Activated CD4-positive, CD25-positive, alpha-beta regulatory T cell treated with anti-CD3 and anti-CD28 coated beads, Interleukin-2, amount 50 U/mL, for 24 hours (primary cell): Measurements from ENCODE around the gene CALR3.
"Not testable (repeated sequence)": the region's sequence is repeated elsewhere in the genome, so short reads cannot be mapped to it uniquely, and the experiment has no call there.

Source experiments
- ATAC-seq, 2 donors: fragments of 150-1000 bp; cut with Tn5 transposase; one replicate each; pipeline ENCODE4 v1.10.0; 2021; ENCODE audit warnings: mild to moderate bottlenecking in 1 of 2, moderate library complexity in 1 of 2

Gene CALR3

DNA sequence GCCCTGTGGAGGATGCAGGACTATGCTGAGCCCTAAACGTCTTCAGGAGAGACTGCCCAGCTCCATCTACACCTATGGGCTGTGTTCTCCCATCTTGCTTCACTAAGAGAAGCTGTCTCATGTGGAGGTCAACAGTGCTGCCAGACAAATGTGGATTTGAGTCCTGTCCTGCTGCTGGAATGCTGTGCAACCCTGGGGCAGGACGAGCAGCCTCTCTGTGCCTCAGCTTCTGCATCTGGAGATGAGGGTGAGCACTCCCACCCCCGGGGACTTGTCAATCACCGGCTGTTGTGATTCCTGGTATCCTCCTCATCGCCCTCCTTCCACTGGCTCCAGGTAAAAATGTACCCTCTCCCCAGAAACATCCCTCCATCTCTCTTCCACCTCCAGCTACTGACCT, 40.5 kb downstream of the CALR3 start:
- ATAC-seq, result no peak

DNA sequence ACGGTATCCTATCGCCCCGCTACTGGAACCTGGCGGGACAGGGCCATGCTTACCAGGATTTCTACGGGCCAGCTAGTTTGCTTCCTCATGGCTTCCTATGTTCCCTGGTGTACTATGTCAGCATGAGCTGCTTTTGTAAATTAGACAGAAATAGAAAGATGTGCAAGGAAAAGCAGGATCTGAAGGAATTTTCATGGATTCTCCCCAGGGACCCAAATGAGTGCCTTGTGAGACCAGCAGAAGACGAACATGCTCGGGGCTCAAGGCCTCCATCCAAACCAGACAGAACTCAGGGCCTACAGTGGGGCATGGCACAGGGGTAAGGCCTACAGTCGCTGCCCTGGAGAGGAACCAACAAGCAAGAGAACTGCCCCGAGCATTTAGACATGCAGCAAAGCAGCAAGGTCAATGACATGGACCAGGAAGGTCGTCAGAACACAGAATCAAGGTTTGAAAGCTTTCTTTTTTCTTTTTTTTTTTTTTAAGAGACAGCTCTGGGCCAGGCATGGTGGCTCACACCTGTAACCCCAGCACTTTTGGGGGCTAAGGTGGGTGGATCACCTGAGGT, 41.5 kb downstream of the CALR3 start:
- ATAC-seq, result no peak

DNA sequence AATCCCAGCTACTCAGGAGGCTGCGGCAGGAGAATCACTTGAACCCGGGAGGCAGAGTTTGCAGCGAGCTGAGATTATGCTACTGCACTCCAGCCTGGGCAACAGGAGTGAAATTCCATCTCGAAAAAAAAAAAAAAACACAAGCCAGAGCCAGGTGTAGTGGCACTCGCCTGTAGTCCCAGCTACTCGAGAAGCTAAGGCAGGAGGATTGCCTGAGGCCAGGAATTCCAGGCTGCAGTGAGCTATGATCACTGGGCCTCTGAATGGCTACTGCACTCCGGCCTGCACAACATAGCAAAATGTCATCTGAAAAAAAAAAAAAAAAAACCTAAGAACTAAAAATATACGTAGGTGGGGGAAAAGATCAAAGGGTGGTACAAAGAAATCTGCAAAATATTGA, 43.6 kb downstream of the CALR3 start:
- no peak for ATAC-seq

DNA sequence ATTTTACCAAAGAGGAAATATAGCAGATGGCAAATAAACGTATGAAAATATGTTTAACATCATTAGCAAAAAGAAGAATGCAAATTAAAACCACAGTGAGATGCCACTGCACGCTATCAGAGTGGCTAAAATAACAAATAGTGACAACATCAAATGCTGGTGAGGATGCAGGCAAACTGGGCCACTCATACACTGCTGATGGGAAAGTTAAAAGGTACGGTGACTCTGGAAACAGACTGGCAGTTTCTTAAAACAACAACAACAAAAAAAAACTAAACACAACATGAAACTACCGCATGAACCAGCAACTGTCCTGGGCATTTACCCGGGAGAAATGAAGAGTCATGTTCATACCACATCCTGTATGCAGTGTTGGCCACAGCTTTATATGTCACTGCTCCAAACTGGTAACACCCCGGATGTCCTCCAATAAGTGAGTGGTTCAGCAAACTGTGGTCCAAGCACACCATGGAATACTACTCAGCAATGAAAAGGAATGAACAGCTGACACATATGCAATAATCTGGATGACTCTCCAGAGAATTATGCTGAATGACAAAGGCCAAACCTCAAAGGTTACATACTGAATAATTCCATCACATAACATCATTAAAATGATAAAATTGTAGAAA, 46.5 kb downstream of the CALR3 start:
- ATAC-seq, result peak; percentile 81 to 86

DNA sequence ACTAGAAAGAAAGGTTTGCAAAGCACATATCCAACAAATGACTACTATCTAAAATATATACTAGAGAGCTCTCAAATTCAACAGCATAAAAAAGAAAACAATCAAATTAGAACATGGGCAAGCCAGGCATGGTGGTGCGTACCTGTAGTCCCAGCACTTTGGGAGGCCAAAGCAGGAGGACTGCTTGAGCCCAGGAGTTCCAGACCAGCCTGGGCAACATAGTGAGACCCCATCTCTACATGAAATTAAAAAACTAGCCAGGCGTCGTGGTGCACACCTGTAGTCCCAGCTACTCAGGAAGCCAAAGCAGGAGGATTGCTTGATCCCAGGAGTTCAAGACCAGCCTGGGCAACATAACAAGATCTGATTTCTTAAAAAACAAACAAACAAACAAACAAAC, 47.1 kb downstream of the CALR3 start:
- not testable (repeated sequence) for ATAC-seq

DNA sequence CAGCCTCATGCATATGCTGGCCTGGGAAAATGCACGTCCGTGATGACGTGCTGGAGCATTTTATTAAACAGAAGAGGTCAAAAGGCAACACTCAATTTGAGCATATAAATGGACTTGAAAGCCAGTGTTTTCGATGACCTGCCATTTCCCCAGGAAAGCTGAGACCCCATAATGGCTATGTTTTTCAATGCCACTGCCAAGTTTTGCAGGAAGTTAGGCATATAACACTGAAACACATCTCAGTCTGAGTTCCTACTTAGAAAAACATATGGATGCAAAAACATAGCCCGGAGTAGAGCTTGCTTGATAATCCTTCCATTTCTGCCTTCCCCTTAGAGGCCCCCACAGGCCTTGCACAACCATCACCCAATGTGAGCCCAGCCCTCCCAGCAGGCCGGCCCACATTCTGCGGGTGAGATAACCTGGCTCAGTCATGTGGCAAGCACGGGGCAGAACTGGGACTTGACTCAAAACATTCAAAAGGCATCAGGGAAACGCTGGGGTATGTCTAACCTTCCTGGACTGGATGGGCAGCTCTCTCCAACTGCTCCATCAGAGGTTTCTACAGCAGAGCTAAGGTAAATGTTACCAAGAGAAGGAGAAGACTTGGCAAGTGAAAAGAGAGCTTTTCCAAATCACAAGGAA, 49.1 kb downstream of the CALR3 start:
- peak; percentile 34 to 42 for ATAC-seq

DNA sequence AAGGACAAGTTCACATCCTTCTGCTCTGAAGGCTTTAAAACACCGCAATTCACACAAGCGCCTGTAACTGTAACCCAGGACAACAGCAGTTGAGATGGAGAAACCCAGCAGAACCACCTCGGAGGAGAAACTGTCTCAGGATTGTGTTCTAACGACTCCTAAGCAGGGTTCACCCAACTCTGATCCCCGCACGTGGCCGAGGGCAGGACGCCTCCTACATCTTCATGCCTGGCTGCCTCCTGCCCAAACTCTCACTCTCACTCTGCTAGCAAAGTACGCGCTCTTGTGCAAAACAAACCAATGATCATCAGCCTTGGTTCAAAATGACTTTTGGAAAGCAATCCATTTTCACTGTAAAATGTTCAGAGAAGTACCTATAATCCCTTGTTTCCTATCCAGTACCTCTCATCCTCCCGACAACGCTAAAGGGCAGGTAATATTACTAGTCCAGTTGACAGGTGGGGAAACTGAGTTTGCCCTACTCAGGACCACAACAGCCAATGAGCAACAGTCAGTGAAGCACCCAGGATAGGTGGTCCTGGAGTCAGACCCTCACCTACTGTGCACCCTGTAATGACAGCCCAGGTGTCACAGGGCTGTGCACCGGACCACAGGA, 49.8 kb downstream of the CALR3 start:
- ATAC-seq, result no peak

DNA sequence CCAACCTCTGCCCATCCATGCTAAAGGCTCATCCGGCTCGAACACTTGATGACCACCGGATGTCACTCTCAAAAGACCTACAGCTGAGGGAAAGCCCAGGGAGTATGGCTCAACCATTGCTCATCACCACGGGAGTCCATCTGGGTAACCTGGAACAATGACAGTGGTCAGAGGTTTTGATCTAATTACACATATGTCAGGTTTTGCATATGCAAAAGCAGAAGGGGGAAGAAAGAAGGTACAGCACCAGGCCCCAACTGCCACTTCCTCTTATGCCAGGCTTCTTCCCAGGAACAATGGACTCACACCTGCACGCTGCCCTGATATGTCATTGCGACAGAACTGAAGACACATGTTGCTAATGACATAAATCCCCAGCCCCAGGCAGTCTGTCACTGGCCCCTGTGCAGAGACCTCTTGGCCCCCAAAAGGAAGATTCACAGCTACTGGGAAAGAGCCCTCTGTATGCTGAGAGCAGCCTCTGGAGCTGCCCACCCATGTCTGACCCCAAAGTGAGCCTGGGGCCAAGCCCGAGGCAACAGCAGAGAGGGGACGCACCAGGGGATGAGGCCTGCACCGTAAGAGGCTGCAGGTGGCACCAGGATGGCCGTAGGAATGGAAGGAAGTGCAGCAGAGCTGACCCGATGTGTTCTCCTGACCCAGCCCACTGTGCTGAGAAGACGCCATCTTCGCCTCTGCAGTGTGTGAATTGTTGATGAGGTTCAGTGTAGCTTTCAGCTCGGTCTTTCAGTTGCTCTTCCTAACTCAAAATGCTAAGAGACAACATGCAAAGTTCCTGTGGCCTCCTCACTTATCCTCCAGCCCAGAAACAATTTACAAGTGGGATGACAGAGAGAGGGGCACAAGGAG, 50.5 kb downstream of the CALR3 start:
- ATAC-seq, result peak; percentile 5 to 14

DNA sequence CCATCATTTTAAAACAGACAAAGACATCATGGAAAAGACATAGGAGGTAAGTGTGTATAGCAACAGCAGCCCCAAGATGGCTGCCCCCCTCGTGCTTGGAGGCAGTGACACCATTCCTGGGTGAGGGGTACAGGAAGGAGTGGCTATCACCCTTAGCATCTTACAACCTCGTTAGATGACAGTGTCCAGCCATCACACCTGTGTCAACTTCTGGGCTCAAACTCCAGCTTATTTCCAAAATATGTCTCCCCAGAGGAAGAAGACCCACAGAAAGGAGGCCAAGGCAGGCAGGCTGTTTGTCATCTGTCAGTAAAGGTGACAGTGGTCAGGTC, 51.7 kb downstream of the CALR3 start:
- no peak for ATAC-seq

DNA sequence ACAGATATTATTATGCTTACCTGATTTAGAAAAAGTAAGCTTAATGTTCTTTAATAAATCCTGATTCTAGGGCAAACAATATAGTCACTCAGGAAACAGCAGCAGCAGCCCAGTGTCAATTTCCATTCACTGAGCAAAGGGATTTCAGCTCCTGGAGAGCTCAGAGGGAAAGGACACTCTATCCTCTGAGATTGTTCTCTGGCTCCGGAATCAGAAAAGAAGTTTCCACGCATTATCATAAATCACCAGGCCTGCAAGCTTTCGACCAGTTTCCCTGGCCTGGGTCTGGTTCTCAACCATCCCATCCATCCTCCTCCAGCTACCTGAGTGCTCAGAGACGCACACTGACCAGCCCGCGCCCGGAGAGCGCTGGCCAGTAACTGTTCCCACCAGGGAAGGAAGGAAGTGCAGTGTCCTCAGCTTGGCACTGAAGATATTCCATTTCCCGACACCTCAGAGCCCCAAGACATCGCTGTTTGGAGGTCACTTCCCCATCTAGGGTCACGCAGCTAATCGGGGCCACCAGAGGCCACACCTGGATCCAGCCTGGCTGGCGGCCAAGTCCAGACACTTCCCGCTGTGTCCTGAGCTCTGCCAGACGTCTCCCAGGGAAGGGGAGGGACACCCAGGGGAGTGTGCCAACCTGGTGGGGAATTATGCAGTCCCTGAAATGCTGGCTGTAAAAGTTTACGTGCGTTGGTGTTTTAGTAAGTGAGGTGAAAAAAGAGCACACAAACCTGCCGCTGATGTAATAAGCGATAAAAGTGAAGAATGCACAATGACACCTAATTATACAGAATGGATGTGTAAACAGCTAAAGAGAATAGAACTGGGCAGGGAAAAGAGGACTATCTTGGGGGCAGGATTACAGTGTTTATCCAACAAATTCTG, 53.3 kb downstream of the CALR3 start:
- ATAC-seq, result no peak

DNA sequence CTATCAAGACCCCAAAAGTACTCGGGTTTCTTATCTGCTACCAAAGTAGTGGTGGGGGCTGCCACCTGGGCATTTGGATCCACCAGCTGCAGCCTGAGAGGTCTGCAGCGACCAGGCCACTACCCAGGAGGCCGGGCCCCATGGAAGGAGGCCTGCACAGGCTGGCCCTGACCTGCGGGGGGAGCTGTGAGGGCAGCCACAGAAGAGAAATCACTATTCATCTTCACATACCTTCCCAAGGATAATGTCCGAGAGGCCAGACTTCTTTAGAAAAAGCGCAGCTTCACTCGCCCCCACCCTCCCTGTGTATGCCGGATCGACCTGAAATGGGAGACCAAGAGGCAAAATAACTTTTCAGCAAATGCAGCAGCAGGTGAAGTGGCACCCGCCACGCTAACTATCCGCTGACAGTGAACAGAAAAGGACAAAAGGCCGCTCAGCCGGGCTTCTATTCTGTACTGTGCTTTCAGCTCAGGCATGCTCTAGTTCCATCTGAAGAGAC, 54.3 kb downstream of the CALR3 start:
- no peak for ATAC-seq

DNA sequence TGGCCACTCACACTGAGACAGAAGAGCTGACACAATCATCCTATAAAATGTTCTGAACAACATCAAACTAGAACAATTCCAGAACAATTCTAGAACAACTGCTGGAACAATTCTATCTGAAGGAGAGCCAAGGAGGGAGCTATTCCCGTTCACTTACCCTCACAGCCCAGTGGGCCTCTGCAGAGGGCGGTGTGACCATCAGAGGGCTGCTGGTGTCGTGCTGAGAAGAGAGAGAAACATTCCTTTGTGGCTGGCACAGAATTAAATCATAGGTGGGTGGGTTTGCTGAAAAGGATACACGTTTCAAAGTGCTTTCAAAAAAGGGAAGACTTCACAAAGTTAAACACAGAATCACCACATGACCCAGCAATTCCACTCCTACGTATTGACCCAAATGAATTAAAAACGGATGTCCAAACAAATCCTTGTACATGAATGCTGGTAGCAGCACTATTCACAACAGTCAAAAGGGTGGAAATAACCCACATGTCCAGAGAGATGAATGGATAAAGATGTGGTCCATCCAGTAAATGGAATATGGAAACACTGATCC, 59.1 kb downstream of the CALR3 start:
- no peak for ATAC-seq

DNA sequence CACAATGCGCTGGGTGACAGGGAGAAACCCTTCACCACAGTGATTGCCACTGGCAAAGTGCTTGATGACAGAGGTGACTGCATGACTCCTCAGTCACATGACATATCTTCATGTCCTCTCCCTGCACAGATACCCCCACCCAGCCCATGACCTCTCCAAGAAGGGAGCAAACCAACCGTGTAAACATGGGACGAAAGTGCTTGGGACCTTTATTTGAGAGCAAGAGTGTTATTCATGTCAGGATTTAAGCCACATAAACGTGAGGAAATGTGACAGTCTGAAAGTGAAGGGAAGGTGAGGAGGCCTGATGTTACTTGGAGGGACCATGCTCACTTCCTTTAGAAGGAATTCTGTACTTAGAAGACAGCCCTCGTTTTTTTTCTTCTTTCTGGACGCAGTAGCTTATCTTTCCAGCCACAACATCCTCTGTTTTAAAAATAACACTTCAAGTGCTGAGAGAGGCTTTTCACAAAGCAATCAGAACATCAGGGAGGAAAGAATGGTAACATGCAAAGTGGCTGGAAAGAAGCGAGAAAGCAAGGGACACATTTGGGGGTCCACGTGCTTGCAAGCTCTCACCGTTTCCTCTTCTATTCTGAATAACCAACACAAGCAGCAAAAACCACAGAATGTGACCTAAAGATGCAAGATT, 59.8 kb downstream of the CALR3 start:
- ATAC-seq, result no peak

DNA sequence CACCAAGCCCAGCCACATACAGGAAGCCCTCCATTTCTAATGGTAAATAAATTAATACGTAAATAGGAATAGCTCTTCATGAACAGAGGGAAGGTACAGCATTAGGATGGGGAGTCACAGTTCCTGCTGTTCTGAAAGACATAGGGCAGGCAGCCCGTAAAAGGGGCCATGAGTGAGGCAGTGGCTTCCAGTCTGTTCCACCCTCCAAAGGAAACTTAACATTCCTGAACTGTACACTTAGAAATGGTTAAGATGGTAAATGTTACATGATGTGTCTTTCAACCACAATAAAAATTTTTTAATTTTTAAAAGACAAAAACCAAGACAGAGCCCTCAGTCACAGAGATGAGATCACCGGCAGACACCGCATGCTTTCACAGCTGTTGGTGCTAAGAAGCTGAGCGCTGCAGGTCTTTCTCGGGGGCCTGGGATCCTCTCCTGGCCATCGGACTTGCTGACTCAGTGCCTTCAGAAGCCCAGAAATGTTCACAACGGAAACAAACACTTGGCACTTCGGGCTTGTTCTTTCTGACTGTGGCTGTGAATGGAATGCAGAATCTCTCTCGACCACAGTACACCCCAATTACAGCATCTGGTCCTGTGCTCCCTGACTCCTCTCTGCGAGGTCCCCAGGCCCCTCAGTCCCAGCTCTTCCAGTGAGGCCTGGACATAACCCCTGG, 60.6 kb downstream of the CALR3 start:
- no peak for ATAC-seq

DNA sequence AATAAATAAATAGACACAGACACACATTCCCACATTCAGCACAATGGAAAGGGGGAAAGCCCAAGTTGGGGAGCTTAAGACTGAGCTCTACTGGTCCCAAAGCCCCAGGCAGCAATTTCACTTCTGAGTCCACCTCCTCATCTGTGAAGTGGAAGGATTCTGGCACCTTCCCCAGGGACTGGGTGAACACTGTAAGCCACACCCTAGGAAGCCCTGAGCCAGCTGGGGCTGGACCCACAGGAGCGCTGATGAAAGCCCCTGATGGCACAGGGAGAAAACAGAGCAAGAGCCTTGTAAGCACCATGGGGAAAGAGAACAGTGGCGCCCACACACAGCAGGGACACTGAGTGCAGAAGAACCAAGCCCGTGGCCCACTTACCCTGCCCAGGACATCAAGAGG, 62.0 kb downstream of the CALR3 start:
- ATAC-seq, result no peak

DNA sequence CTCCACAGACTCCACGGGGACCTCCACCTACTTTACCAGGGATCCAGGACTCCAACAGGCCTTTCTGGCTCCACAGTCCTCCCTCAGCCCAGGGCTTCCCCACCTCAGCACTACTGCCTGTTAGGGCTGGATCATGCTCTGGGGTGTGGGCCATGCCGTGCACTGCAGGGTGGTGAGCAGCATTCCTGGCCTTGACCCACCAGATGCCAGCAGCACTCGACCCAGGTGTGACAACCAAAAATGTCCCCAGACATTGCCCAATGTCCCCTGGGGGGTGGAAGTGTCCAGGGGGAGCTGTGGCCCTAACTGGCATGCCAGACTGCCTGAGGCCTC, 66.2 kb downstream of the CALR3 start:
- no peak for ATAC-seq

DNA sequence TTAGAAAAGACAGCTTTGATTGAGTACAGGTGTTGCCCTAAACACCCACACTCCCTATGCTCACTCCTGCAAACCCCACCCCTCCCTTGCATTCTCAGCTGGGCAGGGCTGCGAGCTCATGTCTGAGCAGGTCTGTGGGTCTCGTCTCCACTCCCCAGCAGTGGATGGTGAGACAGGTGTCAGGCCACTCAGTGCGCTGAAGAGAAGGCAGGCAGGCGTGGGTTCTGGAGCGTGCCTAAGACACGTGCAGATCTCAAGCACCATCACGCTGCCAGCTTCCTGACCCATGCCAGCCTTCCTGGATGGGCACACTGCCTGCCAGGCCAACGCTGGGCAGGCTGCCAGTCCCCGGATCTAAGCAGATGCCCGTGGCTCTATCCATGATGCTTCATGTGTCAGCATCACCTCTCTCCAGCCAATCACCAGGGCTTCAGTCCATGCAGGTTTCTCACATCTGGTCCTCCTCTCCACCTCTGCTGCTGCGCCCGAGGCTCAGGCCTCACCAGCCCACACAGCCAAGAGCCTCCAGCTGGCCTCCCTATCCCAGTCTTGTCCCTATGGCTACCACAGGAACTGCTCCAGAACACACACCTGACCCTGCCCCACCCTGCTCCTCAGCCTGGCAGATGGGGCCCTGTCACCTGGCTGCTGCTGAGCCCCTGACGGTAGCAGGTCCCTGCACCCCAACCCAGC, 66.8 kb downstream of the CALR3 start:
- peak in 1 of 2 donors; percentile 46 for ATAC-seq
